GM19351 (cell line): ENCODE results near the gene SFXN4.
"Not testable (repeated sequence)": the region's sequence is repeated elsewhere in the genome, so short reads cannot be mapped to it uniquely, and the experiment has no call there.

Source experiments
- ATAC-seq: cut with Tn5 transposase; IDR thresholded peaks from one replicate; pipeline ENCODE4 v1.9.1; 2021; ENCODE audit warnings: mild to moderate bottlenecking, moderate library complexity; ENCODE audit not compliant: unreplicated experiment

SFXN4 gene

GRCh38 chr10:119113751-119114732, 51.5 kb downstream of the SFXN4 start:
- no peak for ATAC-seq

GRCh38 chr10:119112056-119112455, 53.5 kb downstream of the SFXN4 start:
- no peak for ATAC-seq

DNA sequence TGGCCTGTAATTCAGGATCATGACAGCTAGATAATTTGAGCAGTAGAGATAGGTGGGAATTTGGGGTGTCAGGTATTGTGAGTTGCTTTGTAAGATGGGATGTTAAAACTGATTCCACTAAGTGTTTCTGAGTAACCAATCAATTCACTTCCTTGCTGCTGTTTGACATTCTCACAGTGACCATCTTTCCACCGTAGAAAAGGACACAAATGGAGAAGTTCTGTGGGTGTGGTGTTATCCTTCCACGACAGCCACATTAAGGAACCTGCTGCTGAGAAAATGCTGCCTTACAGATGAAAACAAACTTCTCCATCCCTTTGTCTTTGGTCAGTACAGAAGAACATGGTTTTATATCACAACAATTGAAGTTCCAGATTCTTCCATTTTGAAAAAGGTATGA, 57.7 kb downstream of the SFXN4 start:
- ATAC-seq, result not testable (repeated sequence)

- not testable (repeated sequence) for ATAC-seq
Measured at GRCh38 chr10:119107106-119107505, 58.4 kb downstream of the SFXN4 start.

DNA sequence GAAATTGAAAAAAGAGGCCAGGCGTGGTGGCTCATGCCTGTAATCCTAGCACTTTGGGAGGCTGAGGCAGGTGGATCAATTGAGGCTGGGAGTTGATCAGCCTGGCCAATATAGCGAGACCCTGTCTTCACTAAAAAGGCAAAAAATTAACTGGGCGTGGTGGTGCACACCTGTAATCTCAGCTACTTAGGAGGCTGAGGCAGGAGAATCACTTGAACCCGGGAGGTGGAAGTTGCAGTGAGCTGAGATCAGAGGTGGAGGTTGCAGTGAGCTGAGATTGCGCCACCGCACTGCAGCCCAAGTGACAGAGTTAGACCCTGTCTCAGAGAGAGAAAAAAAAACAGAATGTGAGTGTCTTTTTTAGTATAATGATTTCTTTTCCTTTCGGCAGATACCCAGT, 59.6 kb downstream of the SFXN4 start:
- not testable (repeated sequence) for ATAC-seq

DNA sequence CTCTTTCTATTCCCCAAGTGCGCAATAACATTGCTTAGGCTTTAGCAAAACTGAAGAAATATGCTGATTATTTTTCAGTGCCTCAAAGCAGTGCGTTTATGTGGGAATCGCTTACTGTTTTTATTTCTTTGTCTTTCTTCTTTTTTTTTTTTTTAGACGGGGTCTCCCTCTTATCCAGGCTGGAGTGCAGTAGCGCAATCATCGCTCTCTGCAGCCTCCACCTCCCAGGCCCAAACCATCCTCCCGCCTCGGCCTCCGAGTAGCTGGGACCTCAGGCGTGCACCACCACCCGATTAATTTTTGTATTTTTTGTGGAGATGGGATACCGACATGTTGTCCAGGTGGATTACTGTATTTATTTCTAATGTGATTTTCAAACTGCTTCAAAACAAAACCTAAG, 60.4 kb downstream of the SFXN4 start:
- no peak for ATAC-seq

DNA sequence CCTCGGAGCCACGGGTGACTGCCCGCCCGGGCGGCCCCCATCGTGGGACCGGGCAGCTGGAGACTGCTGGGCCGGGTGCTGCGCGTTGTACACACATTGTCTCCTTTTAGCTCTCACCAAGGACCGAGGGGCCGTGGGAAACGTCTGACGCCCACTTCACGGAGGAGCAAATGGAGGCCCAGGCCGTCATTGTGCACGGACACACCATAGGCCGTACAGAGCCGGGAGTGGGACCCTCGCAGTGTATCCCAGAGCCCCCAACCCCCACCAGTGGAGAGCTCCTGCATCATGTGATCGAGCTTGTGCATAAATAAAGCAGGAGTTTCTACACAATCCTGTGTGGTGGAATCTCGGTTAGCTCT, 60.9 kb downstream of the SFXN4 start:
- ATAC-seq, result peak; percentile 31

DNA sequence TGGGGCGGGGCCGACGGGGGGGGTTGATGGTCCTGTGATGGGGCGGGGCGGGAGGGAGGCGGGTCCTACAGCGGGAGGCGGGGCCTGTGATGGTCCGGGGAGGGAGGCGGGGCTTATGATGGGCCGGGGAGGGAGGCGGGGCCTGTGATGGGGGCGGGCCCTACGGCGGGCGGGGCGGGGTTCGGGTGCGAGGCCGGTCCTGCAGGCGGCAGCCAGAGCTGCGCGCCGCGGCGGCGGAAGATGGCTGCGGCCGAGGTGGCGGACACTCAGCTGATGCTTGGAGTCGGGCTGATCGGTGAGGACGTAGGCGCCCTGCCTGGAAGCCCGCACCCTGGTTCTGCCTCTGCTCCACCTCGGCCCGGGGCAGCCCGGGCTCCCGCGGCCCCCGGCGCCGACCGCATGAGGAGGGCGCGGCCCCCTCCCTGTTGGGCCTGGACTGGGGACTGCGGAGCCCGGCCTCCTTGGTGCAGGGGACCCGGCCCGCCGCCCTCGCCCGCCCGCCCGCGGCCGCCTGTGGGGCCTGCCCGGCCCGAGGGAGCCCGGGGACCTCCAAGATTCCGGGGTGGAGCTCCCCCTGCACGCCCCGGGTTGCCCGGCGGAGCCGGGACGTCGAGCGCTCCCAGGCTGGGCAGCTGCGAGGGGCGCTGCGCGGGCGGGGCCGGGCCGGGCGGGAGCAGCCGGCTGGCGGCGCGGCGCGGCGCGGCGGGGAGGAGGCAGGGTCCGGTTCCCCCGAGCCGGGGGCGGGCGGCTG, 61.4 kb downstream of the SFXN4 start, which contains the start of gene DENND10:
TSS of gene DENND10 (plus strand) at position 211 of the 751 bp plus-strand sequence. CDS start at position 241, 30 bp downstream.
- peak; percentile 76 for ATAC-seq

DNA sequence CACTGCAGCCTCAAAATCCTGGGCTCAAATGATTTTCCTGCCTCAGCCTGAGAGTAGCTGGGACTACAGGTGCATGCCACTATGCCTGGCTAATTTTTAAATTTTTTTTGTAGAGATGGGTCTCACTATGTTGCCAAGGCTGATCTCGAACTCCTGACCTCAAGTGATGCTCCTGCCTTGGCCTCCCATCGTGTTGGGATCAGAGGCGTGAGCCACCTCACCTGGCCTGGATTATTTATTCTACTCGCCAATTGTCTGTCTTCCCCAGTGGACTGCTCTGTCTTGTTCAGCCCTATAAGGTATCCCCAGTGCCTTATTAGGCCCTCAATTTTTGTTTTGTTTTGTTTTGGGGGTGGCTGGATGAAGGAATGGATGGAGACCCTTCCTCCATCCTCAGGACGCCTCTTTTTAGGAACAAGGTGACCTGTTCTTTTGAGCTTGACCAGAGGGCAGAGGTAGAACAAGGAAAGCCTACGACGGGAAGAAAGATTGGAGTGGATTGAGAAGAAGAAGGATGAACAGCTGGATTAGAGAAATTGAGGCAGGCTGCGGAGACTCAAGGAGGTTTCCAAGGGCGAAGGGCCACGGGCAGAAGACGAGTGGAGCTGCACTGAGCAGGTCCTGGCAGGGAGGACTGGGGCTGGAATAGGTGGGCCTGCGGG, 62.1 kb downstream of the SFXN4 start:
- no peak for ATAC-seq

- no peak for ATAC-seq
Measured at GRCh38 chr10:119101366-119102098, 64.0 kb downstream of the SFXN4 start.

DNA sequence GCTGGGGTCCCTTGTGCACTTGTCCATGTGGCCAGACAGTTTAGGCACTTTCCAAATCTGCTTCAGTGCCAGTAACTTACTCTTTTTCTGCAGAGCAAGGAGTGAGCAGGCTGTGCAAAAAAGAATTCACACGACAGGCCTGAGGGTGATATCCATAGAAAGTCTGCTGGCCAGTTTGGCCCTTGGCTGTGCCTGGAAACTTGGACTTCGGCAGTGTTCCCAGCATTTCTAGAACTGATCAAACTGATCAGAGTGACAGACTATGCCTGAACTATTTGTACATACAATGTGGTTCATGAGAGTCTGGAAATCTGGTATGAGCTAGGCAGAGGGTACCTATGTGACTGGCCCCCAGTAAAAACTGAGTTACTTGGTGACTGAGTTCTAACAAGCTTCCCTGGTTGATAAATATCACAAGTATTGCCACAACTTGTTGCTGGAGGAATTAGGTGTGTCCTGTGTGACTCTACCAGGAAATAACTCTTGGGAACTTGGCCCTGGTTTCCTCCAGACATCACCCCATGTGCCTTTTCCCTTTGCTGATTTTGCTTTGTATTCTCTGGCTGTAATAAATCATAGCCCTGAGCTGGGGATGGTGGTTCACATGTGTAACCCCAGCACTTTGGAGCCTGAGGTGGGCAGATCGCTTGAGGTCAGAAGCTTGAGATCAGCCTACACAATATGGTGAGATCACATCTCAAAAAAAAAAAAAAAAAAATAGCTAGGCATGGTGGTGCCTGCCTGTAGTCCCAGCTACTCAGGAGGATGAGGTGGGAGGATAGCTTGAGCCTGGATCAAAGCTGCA, 64.9 kb downstream of the SFXN4 start:
- ATAC-seq, result no peak

- ATAC-seq, result no peak
Measured at GRCh38 chr10:119098576-119098975, 66.9 kb downstream of the SFXN4 start.

DNA sequence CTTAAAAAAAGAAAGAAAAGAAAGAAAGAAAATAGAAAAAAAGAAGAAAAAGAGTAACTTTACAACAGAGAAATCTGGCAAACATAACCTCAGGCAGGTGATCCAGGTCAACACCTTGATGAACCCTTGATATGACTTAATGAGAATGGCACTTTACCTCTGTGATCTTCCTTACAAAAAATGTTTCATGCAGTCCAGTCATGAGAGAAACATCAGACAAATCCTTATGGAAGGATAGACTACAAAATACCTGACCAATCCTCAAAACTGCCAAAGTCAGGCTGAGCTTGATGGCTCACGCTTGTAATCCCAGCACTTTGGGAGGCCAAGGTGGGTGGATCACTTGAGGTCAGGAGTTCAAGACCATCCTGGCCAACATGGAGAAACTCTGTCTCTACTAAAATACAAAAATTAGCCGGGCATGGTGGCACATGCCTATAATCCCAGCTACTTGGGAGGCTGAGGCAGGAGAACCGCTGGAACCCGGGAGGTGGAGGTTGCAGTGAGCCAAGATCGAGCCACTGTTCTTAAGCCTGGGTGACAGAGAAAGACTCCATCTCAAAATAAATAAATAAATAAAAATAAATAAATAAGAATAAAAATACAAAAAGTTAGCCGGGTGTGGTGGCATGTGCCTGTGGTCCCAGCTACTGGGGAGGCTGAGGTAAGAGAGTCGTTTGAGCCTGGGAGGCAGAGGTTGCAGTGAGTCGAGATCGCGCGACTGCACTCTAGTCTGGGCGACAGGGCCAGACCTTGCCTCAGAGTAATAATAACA, 68.7 kb downstream of the SFXN4 start:
- not testable (repeated sequence) for ATAC-seq

DNA sequence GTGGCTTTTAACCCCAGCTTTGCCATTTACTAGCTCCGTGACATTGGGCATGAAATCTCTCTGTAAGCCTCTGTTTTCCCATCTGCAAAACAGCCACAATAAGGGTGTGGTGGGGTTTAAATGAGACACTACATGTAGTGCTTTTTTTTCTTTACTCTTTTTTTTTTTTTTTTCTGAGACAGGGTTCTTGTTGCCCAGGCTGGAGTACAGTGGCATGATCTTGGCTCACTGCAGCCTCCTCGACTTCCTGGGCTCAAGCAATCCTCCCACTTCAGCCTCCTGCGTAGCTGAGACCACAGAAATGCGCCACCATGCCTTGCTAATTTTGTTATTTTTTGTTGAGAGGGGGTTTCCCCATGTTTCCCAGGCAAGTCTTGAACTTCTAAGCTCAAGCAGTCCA, 69.9 kb downstream of the SFXN4 start:
- no peak for ATAC-seq

DNA sequence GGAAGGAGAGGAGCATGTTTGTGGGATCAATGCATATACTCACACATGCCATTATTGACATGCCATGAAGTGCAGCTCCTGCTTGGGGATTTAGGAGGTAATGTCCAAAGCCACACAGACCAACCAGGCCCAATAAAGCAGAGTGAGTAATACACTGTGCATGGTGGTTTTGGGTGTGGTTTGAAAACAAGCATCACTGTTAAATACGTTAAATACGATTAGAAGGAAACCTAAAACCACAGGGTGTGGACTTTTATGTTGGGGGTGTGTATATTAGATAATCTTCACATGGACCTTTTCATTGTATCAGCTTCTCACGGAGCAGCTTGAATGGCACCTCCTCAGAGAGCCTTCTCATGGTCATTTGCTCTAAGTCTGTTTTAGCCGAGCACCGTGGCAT, 74.5 kb downstream of the SFXN4 start:
- ATAC-seq, result peak; percentile 51
